GM18505 (cell line): Measurements from ENCODE around the gene EPAS1.

ENCODE experiments used
- ATAC-seq: cut with Tn5 transposase; IDR thresholded peaks from one replicate; pipeline ENCODE4 v1.9.1; 2021; ENCODE audit not compliant: unreplicated experiment
- POLR2A ChIP-seq: IDR thresholded peaks from 4 replicates; pipeline ENCODE4 v1.6.1; 2011; ENCODE audit warnings: borderline replicate concordance; ENCODE audit not compliant: insufficient read depth, insufficient read length; ENCODE audit errors: extremely low read depth

The EPAS1 gene

DNA sequence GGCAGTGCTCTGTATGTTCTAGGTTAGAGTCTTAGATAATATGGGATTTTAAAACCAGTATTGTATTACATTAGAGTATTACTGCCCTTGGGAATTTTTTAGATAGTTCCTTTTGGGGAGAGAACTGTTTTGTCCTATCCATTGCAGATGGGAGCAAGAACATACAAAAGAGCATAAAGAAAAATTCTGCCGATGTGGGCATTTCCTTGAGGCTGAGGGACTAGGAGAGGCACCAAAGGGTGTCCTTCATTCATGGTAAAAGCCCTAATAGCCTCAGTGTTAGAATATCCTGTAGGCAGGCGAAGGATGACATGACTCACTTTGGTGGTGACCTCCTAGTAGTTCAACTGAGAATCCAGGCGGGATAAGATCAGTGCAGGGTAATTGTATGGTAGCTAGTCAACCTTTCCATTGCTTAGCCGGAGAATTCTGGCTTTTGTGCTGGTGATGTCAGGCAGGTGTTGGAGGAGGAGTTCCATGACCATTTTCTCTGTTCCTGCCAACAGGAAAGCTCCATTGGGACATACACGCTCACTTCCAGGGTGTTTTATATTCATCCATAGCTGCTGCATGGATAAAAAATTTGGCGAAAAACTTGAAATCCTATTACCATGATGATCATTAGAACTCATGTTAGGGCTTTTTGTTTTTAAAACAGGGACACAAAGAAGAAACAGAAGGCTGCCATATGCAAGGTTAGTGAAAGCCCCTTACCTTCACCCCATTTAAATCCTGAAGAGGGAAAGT, 28.1 kb downstream of the EPAS1 start:
- ATAC-seq, result no peak
- TF ChIP-seq POLR2A, result no peak

DNA sequence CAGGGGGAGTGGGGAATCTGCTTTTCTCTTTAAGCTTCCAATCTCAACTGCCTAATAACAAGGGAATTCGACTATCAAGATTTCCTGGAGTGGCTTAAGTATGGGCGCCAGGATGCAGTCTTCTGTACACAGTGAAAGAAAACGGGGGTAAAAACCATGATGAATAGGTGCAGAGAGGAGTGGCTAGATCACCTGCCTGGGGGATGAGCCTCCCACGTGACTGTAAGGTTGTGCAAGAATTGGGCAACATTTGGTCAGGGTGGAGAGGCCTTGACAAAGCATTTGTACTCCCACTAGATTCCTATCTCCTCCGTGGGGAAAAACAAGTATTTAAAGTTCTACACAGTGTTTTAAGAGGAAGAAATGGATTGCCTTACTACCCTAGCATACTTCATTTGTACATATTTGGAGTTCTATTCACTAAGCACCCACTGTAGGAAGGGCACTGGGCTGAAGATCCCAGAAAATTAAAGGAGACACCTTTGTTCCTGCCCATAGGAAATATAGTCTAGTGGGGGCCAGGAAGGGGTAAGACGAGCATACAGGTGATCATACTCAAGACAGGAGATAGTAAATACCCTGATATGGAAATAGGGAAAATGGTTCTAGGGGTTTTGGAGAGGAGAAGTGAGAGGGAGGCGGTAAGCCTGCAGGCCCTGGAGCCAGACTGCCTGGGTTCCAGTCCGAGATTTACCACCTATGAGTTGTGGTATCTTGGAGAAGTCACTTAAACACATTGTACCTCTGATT, 29.2 kb downstream of the EPAS1 start:
- no peak for TF ChIP-seq POLR2A
- no peak for ATAC-seq

DNA sequence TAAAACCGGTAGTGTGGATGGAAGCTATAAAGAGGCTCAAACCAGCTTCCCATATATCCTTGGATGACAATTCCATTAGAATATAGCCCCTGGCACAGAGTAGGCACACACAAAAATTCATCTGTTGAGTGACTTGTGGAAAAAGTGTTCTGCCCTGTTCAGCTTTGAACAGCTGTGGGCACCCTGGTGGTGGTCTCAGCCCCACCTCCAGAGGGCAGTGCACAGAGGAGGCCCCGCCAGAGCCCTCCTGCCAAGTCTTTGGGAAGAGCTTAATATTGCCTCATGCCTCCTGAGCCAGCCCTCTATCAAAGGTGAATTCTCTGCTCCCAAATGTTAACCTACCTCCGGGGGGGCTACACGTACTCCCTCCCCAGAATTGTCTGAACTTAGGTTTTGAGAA, 30.4 kb downstream of the EPAS1 start:
- no peak for TF ChIP-seq POLR2A
- no peak for ATAC-seq

DNA sequence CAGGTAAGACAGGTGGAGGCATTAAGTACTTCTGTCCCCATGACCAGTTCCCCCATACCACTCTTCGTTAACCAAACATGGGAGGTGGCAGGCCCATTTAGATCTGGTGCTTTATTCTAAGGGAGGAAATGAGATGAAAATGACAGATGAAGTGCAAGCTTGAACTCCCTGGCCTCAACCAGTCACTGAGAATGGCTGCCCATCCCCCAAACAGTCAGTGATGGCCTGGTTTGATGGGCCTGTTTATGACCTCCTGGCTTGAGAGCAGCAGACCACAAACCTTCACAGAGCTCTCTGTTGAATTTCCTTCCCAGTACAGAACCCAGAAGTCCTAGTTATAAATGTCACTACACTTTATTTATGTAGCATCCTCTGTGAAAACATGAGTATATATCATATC, 31.1 kb downstream of the EPAS1 start:
- TF ChIP-seq POLR2A, result no peak
- no peak for ATAC-seq

DNA sequence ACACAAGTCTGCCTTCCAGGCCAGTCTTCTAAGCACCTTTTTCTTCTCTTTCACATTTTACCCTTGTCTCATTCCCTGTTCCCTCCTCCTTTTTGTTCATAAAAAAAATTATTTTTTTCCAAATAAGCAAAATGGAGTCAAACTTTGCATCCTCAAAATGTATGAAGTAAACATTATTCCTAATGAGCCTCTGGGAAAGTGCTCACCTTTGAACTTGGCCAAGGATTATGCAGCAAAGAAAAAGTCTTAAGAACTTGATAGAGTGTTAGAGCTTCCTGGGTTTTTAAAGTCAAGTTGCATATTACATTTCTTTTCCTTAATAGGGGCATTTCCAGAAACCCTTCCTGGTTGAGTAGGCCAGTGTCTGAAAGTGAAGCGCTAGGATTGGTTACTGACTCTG, 31.6 kb downstream of the EPAS1 start:
- ATAC-seq, result no peak
- no peak for TF ChIP-seq POLR2A

DNA sequence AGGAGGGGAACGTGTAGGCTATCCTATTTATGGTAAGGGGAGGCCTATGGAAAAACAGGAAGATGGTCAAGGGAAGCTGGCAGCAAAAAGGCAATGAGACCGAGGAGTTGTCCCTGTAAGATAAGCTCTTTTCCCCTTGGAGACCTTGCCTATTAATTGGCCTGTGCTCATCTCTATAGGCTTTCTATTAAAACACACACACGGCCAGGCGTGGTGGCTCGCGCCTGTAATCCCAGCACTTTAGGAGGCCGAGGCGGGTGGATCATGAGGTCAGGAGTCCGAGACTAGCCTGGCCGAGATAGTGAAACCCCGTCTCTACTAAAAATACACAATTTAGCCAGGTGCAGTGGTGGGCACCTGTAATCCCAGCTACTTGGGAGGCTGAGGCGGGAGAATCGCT, 32.1 kb downstream of the EPAS1 start:
- no peak for TF ChIP-seq POLR2A
- no peak for ATAC-seq

DNA sequence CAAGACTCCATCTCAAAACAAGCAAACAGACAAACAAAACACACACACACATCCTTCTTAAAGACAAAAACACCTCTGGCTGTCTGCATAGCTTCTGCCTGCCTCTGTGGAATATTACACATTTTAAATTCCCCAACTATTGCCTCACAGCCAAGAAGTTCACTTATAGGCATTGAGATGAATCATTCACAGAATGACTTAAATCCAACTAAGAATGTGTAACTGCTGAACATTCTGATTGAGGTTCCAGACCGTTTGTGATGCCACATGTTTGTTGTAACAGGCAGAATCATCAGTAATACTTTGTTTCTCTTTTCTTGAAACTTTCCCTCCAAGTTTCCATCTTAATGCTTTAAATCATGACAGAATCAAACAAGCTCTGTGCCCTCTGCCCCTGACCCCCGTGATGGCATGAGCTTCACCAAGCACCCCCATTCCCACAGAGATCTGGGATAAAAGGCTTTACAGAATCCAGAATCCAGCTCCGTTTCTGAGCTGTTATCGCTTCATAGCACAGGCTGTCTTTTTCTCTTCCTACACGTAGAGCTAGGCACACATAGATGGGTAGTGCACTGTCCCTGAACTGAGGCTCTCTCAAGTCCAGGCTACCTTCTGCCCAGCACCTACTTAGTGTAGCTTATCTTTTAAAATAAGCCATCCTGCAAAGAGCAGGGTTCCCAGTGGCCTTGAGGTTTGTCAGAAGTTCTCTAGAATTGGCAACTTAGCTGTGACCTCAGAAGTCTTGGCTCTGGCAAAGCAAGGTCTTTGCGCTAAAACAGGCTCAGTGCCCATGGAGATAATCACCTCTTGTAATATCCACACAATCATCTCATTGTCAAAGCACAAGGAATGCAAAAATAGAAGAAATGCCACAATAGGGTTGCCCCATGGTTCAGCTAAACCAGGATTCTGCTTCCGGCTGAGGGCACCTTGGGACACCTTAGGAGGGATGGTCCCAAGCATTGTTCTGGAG, 32.9 kb downstream of the EPAS1 start:
- TF ChIP-seq POLR2A, result no peak
- no peak for ATAC-seq

DNA sequence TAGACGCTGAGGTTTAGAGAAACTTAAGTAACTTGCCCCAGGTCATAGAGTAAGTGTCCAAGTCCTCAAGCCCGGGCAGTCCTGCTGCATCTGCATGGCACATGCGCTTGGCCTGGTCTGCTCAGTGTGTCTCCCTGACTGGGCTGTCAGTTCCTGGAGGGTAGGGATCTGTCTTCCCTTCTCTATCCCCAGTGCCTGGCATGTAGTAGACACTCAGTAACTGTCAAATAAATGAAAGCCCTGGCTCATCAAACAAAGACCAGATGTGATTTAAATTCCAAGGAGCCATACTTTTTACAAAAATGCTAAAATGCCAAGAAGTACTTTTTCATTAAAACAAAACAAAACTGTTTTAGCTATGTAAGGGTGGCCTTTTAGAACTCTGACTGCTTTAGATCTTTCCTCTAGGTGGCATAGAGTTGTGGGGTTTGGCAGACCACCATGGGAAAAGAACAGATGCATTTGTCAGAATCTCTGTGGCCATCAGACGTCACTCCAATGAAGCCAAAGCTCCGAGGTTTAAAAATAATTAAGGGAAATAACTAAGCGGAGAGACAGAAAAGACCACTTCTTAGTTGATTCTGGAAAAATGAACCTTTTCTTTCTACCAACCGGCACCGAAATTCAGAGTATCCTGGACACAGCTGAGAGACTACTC, 34.0 kb downstream of the EPAS1 start:
- no peak for TF ChIP-seq POLR2A
- ATAC-seq, result no peak

DNA sequence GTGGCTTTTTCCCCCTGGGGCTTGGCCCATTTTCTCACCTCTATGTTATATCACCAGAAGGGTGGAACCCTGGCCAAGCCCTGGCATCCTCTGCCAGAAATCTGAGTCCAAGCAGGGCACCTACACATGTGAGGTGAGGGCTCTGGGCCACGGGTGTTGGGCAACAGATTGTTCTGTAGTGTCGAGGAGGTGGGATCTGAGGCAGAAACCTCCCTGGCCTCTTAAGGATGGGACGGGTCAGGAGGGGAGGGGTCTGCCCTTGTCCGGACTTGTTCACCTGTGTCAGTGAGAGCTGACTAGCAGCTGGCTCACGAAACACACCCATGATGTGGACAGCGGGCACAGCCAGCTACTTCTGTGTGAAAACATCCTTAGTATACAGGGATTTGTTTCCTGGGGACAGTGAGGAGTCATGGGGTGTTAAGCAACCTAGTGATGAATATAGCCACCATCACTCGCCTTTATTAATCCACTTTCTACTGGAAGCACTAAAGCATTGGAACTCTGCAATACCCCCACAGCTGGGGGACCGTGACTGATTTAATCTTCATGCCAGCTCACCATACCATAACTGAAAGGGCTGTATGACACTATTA, 35.6 kb downstream of the EPAS1 start:
- no peak for TF ChIP-seq POLR2A
- no peak for ATAC-seq

DNA sequence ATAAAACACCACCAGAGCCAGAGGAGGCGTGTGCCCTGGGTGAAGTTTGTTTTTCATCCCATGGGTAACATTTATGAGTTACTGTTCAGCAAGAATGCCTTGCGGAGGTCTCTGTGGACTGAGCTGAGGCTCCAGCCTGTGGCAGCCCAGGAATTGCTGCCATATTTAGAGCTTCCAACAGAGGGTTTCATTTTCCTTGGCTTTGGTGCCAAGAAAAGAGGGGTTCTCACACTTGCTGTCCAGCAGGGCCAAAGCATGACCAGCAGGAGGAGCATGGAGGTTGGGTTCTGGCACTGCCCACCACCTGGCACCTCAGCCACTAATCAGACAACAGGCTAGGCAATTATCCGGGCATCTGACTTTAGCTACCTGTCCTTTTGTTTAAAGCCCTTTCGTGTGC, 36.7 kb downstream of the EPAS1 start:
- TF ChIP-seq POLR2A, result no peak
- ATAC-seq, result no peak

DNA sequence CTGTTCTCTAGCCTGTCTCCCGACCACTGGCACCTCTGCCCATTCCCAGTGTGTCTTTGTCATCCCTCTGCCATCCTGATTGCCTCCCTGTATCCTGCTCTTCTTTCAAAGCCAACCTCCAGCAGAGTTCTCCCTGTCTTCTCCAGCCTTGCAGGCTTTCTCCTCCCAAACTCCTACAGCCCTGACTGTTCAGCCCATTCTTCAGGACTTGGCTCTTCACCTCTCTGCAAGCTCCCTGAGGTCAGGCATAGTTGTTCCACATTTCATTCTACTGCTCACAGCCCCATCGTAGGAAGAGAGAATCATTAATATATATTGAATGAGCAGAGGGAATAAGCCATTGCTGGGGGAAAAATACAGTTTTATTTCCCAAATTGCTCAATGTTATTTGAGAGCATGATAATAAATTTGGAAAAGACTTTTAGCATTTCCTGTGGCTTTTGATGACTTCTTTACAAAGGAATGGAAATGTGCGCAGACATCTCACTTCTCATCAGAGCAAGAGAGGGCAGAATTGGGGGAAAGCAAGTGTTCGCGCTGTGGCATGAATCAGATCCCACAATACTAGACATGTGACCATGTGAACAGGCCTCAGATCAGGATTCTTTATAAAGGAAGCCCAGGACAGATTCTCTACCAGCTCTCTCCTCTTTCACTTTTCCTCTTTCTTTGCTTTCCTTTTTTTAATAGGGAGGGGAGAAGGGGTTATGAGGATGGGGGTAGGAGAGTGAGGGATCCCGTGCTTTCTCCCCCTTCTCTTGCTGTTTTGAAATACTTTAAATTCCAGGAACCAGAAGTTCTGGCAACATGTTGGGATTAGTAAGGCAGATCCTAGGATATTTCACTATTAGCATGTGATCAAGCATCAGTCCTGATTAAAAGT, 37.4 kb downstream of the EPAS1 start:
- no peak for ATAC-seq
- TF ChIP-seq POLR2A, result no peak
